HG03571 (cell line): ENCODE results near the gene TMEM94.

Source experiments
- ATAC-seq: cut with Tn5 transposase; IDR thresholded peaks from one replicate; pipeline ENCODE4 v1.9.1; 2021; ENCODE audit not compliant: unreplicated experiment

The TMEM94 gene

GRCh38 chr17:75524269-75524969 is 68.0 kb downstream of the TMEM94 start:
- ATAC-seq, result no peak

GRCh38 chr17:75524970-75525805 is 68.8 kb downstream of the TMEM94 start, which contains the start of gene LLGL2:
Gene LLGL2 (plus strand): TSS chr17:75525697. CDS start chr17:75543427, 17,730 bp downstream.
- peak; percentile 72 for ATAC-seq

- no peak for ATAC-seq
These were observed 69.5 kb downstream of the TMEM94 start for GRCh38 chr17:75525806-75526554.

GRCh38 chr17:75526555-75527270 is 70.3 kb downstream of the TMEM94 start:
- no peak for ATAC-seq

GRCh38 chr17:75530837-75531720 is 74.6 kb downstream of the TMEM94 start:
- no peak for ATAC-seq

- ATAC-seq, result no peak
These were observed 75.3 kb downstream of the TMEM94 start for GRCh38 chr17:75531721-75532072.

- no peak for ATAC-seq
These were observed 78.7 kb downstream of the TMEM94 start for GRCh38 chr17:75535119-75535537.

- ATAC-seq, result no peak
These were observed 79.4 kb downstream of the TMEM94 start for GRCh38 chr17:75535871-75536270.

- ATAC-seq, result no peak
These were observed 79.9 kb downstream of the TMEM94 start for GRCh38 chr17:75536366-75536765.

- ATAC-seq, result no peak
These were observed 83.7 kb downstream of the TMEM94 start for GRCh38 chr17:75539967-75540729.

GRCh38 chr17:75540923-75541503 is 84.6 kb downstream of the TMEM94 start:
- ATAC-seq, result no peak

GRCh38 chr17:75542229-75542628 is 85.8 kb downstream of the TMEM94 start:
- no peak for ATAC-seq

- ATAC-seq, result no peak
These were observed 86.4 kb downstream of the TMEM94 start for GRCh38 chr17:75542728-75543336.

GRCh38 chr17:75544250-75544649 is 87.8 kb downstream of the TMEM94 start:
- ATAC-seq, result no peak

- no peak for ATAC-seq
These were observed 89.7 kb downstream of the TMEM94 start for GRCh38 chr17:75546181-75546580.

GRCh38 chr17:75547091-75547490 is 90.7 kb downstream of the TMEM94 start:
- no peak for ATAC-seq

- ATAC-seq, result no peak
These were observed 92.4 kb downstream of the TMEM94 start for GRCh38 chr17:75548813-75549212.
